Measurements from ENCODE around the gene BEND7. TPM values are rescaled to one million over a fixed set of nuclear protein-coding genes. Genes with fewer than 3 reads are reported as not detected.

BEND7 gene
- total and polyA plus RNA-seq, 7 donors = 5.3 to 27.2 (median 11.8) TPM

DNA sequence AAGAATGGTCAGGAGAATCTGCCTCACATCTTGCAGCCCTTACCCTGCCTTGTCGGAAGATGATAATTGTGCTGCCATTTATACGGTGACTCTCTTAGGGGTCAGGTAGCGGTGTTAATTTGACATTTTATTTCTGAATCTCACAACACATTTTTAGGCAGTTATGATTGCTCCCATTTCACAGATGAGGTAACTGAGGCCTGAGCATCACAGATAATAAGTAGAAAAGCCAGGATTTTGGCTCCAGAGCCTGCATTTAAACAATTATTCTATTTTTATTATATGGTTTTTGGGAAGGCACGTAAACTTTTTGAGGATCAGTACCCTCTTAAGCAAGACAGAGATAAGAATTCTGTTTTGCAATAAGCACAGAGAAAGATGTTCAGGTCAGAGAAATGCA lies 103.4 kb downstream of the BEND7 start:
- Histone ChIP-seq H3K27me3 (no peaks in the 10 kb centered on the region), H3K4me1 (no peaks in the 10 kb centered on the region), H3K9me3 (peaks cover 0 to 2% (median 0%) of the 10 kb centered on the region in 4 donors), H3K4me3 (no peak overlapping the region), H3K36me3 (no peaks in the 10 kb centered on the region), H3K27ac (no peak overlapping the region)
- DNase-seq = no peak
- intact Hi-C loops (cut with DNase I) = no loop called here
- 57 to 76% methylated on average over 4 of the region's 4 CpGs for WGBS, 2 donors
- TF ChIP-seq CTCF (IDR thresholded peaks at IDR 0.05) (no peak), EP300 (IDR thresholded peaks at IDR 0.05) (no peak), POLR2AphosphoS5 (IDR thresholded peaks at IDR 0.05) (no peak), POLR2A (IDR thresholded peaks at IDR 0.05) (no peak)

- TF ChIP-seq CTCF (IDR thresholded peaks at IDR 0.05) (no peak), POLR2A (IDR thresholded peaks at IDR 0.05) (no peak), EP300 (IDR thresholded peaks at IDR 0.05) (no peak), POLR2AphosphoS5 (IDR thresholded peaks at IDR 0.05) (no peak)
- Histone ChIP-seq H3K27me3 (no peaks in the 10 kb centered on the region), H3K4me1 (no peaks in the 10 kb centered on the region), H3K27ac (no peak overlapping the region), H3K4me3 (no peak overlapping the region), H3K9me3 (peaks cover 0 to 2% (median 0%) of the 10 kb centered on the region in 4 donors), H3K36me3 (no peaks in the 10 kb centered on the region)
- WGBS, 2 donors = 77 to 84% methylated on average over 9 of the region's 9 CpGs
- intact Hi-C loops (cut with DNase I) = no loop called here
- DNase-seq = no peak
These were observed 106.0 kb downstream of the BEND7 start for GRCh38 chr10:13422800-13423199.

DNA sequence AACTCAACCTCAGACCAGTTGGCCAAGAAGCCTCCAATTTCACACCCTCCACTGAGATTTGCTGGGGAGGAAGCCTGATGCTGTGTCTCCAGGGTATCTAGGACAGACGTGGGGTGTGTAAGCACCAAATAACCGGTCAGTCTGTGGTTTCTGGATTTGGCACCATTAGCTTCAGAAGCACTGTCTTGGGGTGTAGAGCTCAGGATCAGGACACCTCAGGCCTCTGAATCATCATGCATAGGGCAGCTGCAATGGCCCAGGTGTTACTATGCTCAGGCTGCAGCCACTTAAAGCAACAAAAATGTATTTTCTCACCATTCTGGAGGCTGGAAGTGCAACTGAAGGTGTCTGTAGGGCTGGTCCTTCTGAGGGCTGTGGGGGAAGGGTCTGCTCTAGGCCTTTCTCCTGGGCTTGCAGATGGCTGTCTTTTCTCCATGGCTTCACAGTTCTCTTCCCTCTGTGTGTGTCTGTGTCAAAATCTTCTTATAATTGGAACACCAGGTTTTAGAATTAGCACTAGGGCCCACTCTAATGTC lies 107.4 kb downstream of the BEND7 start:
- no peak for DNase-seq
- peaks cover 0 to 2% (median 0%) of the 10 kb centered on the region in 4 donors for H3K9me3 ChIP-seq
- H3K27ac ChIP-seq = no peak overlapping the region
- TF ChIP-seq POLR2AphosphoS5 (IDR thresholded peaks at IDR 0.05) = no peak
- no peak for TF ChIP-seq CTCF (IDR thresholded peaks at IDR 0.05)
- no peak for TF ChIP-seq POLR2A (IDR thresholded peaks at IDR 0.05)
- no peak for TF ChIP-seq EP300 (IDR thresholded peaks at IDR 0.05)
- H3K4me1 ChIP-seq = no peaks in the 10 kb centered on the region
- intact Hi-C loops (cut with DNase I) = no loop called here
- H3K4me3 ChIP-seq = no peak overlapping the region
- 85 to 86% methylated on average over 2 of the region's 2 CpGs for WGBS, 2 donors
- H3K27me3 ChIP-seq = no peaks in the 10 kb centered on the region
- no peaks in the 10 kb centered on the region for H3K36me3 ChIP-seq

DNA sequence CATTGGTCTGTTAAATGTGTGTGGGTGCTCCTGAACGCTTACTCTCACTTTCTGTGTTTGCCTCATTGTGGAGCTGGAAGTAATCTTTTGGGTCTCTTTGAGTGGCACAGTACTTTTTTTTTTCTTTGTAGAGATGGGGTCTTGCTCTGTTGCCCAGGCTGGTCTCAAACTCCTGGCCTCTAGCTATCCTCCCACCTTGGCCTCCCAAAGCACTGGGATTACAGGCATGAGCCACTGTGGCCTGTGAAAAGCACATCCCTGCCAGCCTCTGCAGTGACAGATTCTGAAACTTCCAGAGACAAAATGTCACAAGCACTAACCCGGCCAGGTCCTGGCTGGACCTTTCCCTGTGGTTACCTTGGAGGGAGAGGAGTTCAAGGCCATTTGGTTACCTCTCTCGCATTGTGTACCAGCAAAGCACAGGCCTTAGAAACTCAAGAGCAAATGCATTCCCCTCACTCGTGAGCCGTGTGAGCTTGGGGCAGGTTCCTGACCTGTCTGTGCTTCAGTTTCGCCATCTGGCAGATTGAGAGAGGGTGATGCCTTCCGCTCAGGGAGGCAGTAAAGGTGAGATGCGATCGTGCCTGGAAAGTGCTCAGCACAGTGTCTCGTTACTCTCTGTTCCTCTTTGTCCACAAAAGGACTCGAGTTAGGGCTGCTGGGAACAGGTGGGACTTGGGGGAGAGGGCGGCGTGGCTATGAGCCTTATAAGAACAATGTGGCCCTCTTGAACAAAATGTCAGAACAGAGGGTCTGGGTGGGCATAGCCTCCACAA lies 108.1 kb downstream of the BEND7 start:
- Histone ChIP-seq H3K9me3 (peaks cover 0 to 2% (median 0%) of the 10 kb centered on the region in 4 donors), H3K4me1 (no peaks in the 10 kb centered on the region), H3K4me3 (no peak overlapping the region), H3K27me3 (no peaks in the 10 kb centered on the region), H3K27ac (no peak overlapping the region), H3K36me3 (no peaks in the 10 kb centered on the region)
- intact Hi-C loops (cut with DNase I) = no loop called here
- DNase-seq = no peak
- TF ChIP-seq POLR2A (IDR thresholded peaks at IDR 0.05) (no peak), EP300 (IDR thresholded peaks at IDR 0.05) (no peak), POLR2AphosphoS5 (IDR thresholded peaks at IDR 0.05) (no peak), CTCF (IDR thresholded peaks at IDR 0.05) (no peak)
- WGBS, 2 donors = 92 to 95% methylated on average over 13 of the region's 13 CpGs
